NCI-H1417 treated with DMSO at 0.1 percent for 48 hours (cell line): ENCODE data around the gene SNN.

ENCODE experiments used
- DNase-seq: peaks from one replicate; lab custom pipeline; 2025; lab: John Stamatoyannopoulos, UW

Gene SNN

DNA sequence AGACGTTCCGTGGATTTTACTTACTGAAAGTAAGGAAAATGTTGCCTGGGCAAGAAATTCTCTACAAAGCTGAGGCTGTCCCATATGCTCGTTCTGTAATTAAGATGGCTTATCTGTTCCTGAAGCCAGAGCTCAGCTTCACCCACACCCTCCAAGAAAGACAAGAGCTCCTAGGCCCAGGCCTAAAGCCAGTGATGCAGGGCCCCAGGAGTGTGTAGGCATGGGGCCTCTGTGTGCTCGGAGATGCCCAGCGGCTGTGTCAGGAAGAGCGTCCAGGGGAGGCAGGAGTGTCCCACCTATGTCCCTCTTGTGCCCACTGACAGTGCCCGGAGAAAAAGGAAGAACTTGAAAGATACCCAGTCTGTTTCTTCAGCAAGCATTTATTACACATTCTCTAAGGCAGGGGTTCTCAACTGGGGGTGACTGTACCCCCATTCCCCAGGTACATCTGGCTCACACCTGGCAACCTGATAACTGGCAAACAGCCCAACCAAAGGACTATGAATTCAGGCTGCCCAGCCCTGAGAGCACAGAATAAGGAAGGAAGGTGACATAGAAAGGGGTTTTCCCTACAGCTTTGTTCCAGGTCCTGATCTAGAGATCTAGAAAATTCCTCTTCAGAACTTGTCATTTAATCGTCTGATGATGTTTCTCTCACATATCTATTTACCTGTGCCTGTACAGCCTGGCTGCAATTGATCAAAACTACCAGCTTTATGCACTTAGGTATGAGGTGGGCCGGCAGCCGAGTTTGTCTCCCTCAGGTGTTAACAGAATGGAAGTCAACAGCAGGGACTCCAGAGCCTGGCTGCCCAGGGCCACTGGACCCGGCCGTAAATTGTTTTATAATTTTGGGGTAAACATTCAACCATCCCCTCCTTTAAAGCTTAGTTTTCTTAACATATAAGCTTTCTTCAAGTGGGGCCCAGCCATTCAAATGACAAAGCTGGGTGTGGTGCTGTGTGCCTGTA is 12.0 kb downstream of the SNN start:
- DNase-seq: no peak

DNA sequence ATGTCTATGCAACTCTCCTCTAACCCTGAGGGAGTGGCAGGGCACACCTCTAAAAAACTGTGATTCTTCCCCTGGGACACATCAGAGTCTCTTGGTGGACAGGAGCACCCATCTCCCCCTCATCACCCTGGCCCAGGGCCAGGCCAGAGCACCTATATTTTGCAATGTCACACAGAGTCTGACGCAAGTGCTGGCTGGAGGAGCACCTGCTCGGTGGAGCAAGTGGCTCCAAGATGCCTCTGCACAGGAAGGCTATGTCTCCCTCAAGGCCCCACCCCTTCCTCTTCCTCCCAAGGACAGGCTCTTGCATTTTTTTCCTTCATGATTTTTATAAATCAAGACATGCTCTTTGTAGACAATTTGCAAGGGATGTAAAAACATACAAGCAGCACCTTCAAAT is 13.3 kb downstream of the SNN start:
- DNase-seq: no peak

GRCh38 chr16:11681976-11682654 is 13.9 kb downstream of the SNN start:
- no peak for DNase-seq

- no peak for DNase-seq
These were observed 14.4 kb downstream of the SNN start for GRCh38 chr16:11682655-11683096.

DNA sequence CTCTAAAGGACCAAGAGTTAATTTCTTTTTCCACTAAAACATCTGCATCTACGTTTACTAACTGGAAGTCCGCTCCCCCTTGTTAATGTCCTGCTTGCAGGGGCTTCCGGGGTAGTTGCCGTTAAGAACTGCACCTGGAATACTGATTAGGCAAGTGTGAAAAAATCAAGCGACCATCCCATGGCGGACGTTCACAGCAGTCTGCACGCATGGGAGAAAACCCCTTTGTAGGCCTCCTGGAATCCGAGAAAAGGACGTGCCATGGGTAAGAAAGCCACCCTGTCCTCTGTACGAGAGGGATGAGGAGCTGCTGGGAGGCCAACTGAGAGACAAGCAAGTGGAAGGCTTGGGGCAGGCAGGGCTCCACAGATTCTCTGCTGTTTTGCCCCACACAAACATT is 14.9 kb downstream of the SNN start:
- DNase-seq: no peak

DNA sequence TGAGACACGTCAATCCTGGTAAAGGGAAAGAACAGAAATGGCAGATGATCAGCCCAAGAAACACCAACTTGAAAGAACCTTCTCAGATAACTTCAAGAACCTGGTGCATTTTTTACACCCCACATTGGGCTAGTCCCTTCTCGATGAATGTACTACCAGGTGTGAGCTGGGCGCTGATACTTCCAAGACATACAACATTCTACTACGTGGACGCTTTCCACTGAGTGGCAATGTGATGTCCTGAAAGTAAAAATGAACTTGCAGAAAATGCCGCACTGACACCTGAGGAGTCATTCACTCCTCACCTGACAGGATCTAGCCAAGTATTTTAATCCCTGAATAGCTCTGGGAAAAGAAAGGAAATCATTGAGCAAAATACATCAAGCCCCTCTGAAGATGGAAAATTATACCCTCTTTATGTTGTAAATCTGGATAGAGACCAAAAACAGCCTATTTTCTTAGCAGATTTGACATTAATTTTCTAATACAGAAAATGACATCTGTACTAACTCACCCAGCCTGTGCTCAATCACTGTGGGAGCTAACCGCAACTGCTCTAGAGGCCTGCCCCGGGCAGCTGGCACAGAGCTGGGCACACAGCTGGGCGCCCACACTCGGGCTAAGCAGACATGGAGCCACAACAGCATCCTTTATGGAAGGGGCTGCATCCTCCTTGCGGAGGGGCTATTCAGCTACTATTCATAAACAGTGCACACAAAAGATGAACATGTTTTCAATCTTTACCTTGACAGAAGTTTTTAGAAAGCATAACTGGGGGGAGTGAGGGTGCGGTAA is 16.2 kb downstream of the SNN start:
- no peak for DNase-seq

GRCh38 chr16:11685844-11686618 is 17.8 kb downstream of the SNN start:
- no peak for DNase-seq

DNA sequence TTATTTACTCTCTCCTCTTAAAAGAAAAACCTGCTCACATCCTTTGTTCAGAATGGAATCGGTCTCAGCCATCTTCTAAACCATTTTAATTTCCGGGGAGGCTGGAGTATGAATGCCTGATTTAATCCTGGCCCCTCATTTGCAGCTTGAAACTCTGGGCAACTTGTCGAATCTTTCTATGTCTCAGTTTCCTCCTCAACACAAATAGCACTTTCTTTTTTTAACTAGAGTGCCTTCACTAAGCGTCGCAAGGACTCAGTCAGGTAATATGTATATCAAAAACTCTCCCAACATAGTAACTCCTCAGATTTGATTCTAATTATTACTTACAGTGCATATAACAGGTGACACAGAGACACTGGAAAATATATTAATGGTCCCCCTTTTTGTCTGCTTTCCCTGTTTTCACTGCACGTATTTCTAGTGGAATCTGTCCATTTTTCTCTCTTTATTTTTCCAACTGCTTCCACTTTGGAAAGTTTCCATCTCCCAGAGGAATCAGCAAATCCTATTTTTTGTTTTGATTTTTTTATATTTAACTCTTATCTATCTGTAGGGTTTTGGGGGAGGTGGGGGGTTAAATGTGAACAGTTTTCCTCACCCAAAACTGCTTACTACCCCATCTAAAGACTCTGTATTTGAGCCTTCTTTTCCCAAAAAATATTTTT is 18.6 kb downstream of the SNN start:
- no peak for DNase-seq

- DNase-seq: no peak
These were observed 19.6 kb downstream of the SNN start for GRCh38 chr16:11687601-11688519.

GRCh38 chr16:11688520-11688886 is 20.2 kb downstream of the SNN start:
- no peak for DNase-seq

- no peak for DNase-seq
These were observed 21.0 kb downstream of the SNN start for GRCh38 chr16:11689031-11689840.

DNA sequence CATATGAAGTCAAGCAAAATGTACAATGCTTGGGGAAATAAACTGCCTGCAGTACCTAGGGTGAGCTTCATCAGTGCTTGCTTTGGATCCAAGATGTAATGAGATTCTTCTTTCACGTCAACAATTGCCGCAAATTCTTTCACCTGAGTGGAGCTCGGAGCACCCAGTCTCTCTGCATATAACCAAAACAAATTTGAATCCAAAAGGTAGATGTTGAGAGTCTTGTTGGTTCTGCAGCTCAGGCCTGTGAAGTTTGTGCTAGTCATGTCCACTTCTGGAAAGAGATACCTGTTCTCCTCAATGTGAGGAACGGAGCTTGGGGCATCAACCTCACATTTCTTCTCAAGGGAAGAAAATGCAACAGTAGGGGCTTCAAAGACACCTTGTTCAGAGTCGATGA is 23.0 kb downstream of the SNN start:
- no peak for DNase-seq

DNA sequence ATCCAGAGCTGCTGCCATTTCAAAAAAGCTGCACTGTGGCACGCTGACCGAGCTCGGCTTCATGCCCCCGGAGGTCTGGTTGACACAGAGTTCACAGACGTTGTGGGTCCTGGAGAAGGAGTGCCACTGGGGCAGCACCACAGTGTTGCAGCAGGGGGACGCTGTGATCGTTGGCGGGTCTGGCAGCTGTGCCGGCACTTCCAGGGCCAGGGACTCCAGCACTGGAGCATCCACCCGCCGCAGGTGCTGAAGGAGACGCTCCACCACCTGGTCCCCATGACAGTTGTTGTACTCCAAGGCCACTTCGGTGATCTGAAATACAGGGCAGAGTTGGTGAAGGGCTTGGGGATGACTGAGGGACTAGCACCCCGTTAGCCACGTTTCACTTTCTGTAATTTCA is 23.5 kb downstream of the SNN start:
- DNase-seq: no peak

GRCh38 chr16:11692171-11692570 is 23.9 kb downstream of the SNN start:
- DNase-seq: no peak

DNA sequence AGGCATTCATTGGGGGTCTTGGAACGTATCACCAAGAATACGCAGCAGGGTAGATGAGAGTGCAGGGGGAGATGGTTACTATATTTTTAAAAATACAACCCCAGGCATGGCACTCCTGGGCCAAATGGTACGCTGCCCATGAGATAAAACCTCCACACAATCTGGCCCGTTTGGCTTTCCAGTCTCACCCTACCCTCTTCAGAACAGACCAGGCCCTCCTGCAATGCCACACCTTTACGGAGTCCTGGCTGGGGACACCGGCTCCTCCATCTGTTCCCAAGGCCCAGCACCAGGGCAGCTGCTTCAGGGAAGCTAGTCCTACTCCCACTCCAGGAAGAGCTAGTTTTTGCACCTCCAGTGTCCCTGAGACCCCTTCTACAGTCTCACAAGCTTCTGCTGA is 24.4 kb downstream of the SNN start:
- no peak for DNase-seq

DNA sequence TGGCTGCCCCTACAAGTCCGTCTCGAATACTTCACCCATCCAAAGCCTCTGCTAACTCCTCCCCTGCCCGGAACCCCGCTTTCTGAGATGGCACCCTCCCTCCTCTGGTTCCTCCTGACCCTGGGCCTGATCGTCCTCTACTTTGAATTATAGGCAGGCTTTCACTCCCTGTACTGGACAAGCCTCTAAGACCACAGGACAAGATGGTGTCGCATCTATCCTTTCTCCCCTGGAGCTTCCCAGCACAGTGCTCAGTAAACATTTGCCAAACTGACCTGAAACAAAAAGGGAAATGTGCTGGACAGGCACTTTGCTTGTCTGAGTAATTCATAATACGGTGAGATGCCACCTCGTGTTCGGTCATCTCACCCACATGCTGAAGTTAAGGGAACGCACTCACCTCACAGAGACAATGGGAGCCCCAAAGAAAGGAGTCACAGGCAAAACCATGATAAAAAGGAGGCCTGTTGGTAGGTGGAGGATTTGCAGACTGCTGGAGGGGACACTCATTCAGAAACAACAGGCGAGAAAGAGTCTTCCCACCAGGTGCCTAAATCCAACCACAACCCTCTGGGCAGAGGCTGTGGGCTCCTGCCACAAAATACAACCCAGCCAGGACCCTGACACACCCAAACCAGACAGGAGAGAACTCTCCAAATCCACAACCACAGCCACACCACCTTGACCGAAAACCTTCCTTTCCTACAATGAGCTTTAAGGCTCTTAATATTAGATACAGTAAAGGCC is 28.2 kb downstream of the SNN start:
- DNase-seq: no peak

GRCh38 chr16:11697319-11697718 is 29.1 kb downstream of the SNN start:
- DNase-seq: no peak

GRCh38 chr16:11698271-11698689 is 30.0 kb downstream of the SNN start:
- no peak for DNase-seq
